ENCODE measurements around the gene MAPK6. TPM values are rescaled to one million over a fixed set of nuclear protein-coding genes. Genes with fewer than 3 reads are reported as not detected.

Gene MAPK6
- total RNA-seq, 1 donor from 2014 or later: 128 TPM

DNA sequence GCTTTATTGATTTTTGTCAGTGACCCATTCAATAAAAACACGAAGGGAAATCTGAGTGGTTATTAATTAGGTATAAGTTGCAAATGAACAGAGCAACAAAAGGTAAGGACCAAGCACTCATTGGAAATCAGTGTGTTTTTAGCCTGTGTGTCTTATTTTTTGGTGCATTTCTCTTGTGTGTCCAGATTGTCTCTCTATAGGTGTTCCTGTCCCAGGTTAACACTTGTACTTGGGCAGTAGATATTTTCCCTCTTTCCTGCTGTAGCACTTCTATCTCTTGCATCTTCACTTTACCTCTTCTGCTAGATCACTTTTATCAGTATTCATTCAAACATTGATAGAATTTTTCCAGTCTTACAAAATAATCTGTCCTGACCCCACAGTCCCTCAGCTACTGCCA, 37.0 kb downstream of the MAPK6 start:
- H3K4me3 Mint-ChIP-seq: no peak overlapping the region
- H3K36me3 ChIP-seq: peaks cover 22% of the 10 kb centered on the region
- no peak overlapping the region for H3K9ac ChIP-seq
- H3K79me2 ChIP-seq (ENCODE audit: low read depth): peaks cover 16% of the 10 kb centered on the region
- H3K4me1 Mint-ChIP-seq: no peaks in the 10 kb centered on the region
- no peak overlapping the region for H2AFZ ChIP-seq (replicated peaks)
- H3F3A ChIP-seq (ENCODE audit: low read depth): no peaks in the 10 kb centered on the region
- H3K4me3 ChIP-seq: no peak overlapping the region
- no peak for DNase-seq (ENCODE audit: low spot score)
- no peak overlapping the region for H3K27ac Mint-ChIP-seq
- H3K27me3 Mint-ChIP-seq (ENCODE audit: insufficient read depth, low read depth): no peaks in the 10 kb centered on the region
- no peaks in the 10 kb centered on the region for H3K27me3 ChIP-seq
- H3K27ac ChIP-seq: no peak overlapping the region
- no peaks in the 10 kb centered on the region for H4K20me1 ChIP-seq (ENCODE audit: low read depth)
- no peaks in the 10 kb centered on the region for H3K9me3 ChIP-seq (ENCODE audit: low read depth)
- TF ChIP-seq EZH2 (IDR thresholded peaks at IDR 0.05) (no peak), EZH2phosphoT487 (IDR thresholded peaks at IDR 0.05) (no peak)
- TF ChIP-seq, protein P1, sequence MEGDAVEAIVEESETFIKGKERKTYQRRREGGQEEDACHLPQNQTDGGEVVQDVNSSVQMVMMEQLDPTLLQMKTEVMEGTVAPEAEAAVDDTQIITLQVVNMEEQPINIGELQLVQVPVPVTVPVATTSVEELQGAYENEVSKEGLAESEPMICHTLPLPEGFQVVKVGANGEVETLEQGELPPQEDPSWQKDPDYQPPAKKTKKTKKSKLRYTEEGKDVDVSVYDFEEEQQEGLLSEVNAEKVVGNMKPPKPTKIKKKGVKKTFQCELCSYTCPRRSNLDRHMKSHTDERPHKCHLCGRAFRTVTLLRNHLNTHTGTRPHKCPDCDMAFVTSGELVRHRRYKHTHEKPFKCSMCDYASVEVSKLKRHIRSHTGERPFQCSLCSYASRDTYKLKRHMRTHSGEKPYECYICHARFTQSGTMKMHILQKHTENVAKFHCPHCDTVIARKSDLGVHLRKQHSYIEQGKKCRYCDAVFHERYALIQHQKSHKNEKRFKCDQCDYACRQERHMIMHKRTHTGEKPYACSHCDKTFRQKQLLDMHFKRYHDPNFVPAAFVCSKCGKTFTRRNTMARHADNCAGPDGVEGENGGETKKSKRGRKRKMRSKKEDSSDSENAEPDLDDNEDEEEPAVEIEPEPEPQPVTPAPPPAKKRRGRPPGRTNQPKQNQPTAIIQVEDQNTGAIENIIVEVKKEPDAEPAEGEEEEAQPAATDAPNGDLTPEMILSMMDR (IDR thresholded peaks at IDR 0.05): no peak
- H3K4me2 ChIP-seq: no peak overlapping the region
- H3K9me3 Mint-ChIP-seq: peaks cover 3% of the 10 kb centered on the region
- H3K36me3 Mint-ChIP-seq: peaks cover 37% of the 10 kb centered on the region
- H3K4me1 ChIP-seq: no peaks in the 10 kb centered on the region

DNA sequence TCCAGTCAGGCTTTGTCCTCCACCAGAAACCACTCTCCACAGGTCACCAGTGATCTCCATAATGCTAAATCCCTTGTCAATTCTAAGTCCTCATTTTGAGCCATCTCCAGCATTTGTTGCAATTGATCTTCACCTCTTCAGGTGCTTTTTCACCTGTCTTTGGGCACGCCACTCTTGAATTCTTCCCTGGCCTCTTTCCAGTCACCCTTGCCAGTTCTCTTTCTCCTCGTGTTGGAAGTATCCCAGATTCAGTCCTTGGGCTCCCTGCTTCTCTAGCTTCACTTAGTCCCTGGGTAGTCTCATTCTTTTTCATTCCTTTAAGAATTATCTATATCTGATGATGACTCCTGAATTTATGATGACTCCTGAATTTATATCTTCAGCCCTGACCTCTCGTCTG, 37.5 kb downstream of the MAPK6 start:
- no peaks in the 10 kb centered on the region for H3F3A ChIP-seq (ENCODE audit: low read depth)
- no peak overlapping the region for H3K4me2 ChIP-seq
- no peak overlapping the region for H3K27ac ChIP-seq
- H3K4me3 ChIP-seq: no peak overlapping the region
- no peak overlapping the region for H3K27ac Mint-ChIP-seq
- no peaks in the 10 kb centered on the region for H3K4me1 Mint-ChIP-seq
- H3K27me3 Mint-ChIP-seq (ENCODE audit: insufficient read depth, low read depth): no peaks in the 10 kb centered on the region
- peaks cover 27% of the 10 kb centered on the region for H3K36me3 ChIP-seq
- H3K9me3 Mint-ChIP-seq: peaks cover 3% of the 10 kb centered on the region
- TF ChIP-seq, protein P1 (IDR thresholded peaks at IDR 0.05): no peak
- TF ChIP-seq EZH2 (IDR thresholded peaks at IDR 0.05) (no peak), EZH2phosphoT487 (IDR thresholded peaks at IDR 0.05) (no peak)
- H3K27me3 ChIP-seq: no peaks in the 10 kb centered on the region
- H4K20me1 ChIP-seq (ENCODE audit: low read depth): no peaks in the 10 kb centered on the region
- H3K79me2 ChIP-seq (ENCODE audit: low read depth): peaks cover 14% of the 10 kb centered on the region
- H3K9ac ChIP-seq: no peak overlapping the region
- no peaks in the 10 kb centered on the region for H3K9me3 ChIP-seq (ENCODE audit: low read depth)
- H3K4me3 Mint-ChIP-seq: no peak overlapping the region
- no peak for DNase-seq (ENCODE audit: low spot score)
- H2AFZ ChIP-seq (replicated peaks): no peak overlapping the region
- peaks cover 38% of the 10 kb centered on the region for H3K36me3 Mint-ChIP-seq
- no peaks in the 10 kb centered on the region for H3K4me1 ChIP-seq

DNA sequence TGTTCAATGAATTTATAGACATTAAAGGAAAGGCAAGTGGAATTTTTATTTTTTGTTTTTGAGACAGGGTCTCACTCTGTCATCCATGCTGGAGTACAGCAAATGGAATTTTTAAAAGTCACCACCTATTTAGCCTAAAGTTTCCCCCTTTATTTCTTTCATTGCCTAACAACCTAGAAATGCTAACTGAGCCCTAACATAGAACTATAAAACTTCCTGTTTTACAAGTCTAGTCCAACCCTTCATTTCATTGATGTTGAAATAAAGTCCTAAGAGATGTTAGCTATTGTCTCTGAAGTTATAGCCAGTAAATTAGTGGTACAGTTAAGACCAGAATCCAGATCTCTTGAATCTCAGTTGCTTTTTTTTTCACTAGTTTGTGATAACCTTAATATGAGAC, 39.0 kb downstream of the MAPK6 start:
- no peak overlapping the region for H2AFZ ChIP-seq (replicated peaks)
- H3K4me1 Mint-ChIP-seq: no peaks in the 10 kb centered on the region
- H3K27ac Mint-ChIP-seq: no peak overlapping the region
- H3K4me2 ChIP-seq: no peak overlapping the region
- no peak for TF ChIP-seq EZH2 (IDR thresholded peaks at IDR 0.05)
- no peak for TF ChIP-seq EZH2phosphoT487 (IDR thresholded peaks at IDR 0.05)
- TF ChIP-seq, protein P1 (IDR thresholded peaks at IDR 0.05): no peak
- H3K9ac ChIP-seq: no peak overlapping the region
- no peaks in the 10 kb centered on the region for H3K4me1 ChIP-seq
- no peaks in the 10 kb centered on the region for H3F3A ChIP-seq (ENCODE audit: low read depth)
- H3K4me3 ChIP-seq: no peak overlapping the region
- DNase-seq (ENCODE audit: low spot score): no peak
- no peaks in the 10 kb centered on the region for H4K20me1 ChIP-seq (ENCODE audit: low read depth)
- peaks cover 16% of the 10 kb centered on the region for H3K36me3 ChIP-seq
- no peaks in the 10 kb centered on the region for H3K9me3 Mint-ChIP-seq
- H3K27me3 Mint-ChIP-seq (ENCODE audit: insufficient read depth, low read depth): no peaks in the 10 kb centered on the region
- peaks cover 7% of the 10 kb centered on the region for H3K79me2 ChIP-seq (ENCODE audit: low read depth)
- no peak overlapping the region for H3K4me3 Mint-ChIP-seq
- H3K27me3 ChIP-seq: no peaks in the 10 kb centered on the region
- peaks cover 31% of the 10 kb centered on the region for H3K36me3 Mint-ChIP-seq
- no peaks in the 10 kb centered on the region for H3K9me3 ChIP-seq (ENCODE audit: low read depth)
- H3K27ac ChIP-seq: no peak overlapping the region
